ENCODE measurements around the gene BORCS5.

Gene BORCS5

GRCh38 chr12:12460935-12461922 is 104.4 kb downstream of the BORCS5 start:
- Histone ChIP-seq H3K4me3 (ENCODE audit: low read length, poor library complexity, severe bottlenecking) (no peak overlapping the region), H4K20me1 (ENCODE audit: insufficient read depth, low read length, poor library complexity, severe bottlenecking) (no peaks in the 10 kb centered on the region), H2AFZ (ENCODE audit: low read length) (no peak overlapping the region), H3K9me3 (ENCODE audit: insufficient read depth, low read depth, low read length) (no peaks in the 10 kb centered on the region), H3K79me2 (ENCODE audit: insufficient read depth, low read length) (no peaks in the 10 kb centered on the region), H3K4me2 (ENCODE audit: low read depth, low read length, poor library complexity, severe bottlenecking) (no peak overlapping the region), H3K27me3 (ENCODE audit: insufficient read depth, low read length, poor library complexity, severe bottlenecking) (no peaks in the 10 kb centered on the region), H3F3A (ENCODE audit: low read depth) (no peaks in the 10 kb centered on the region), H3K9ac (ENCODE audit: low read depth, low read length, poor library complexity, severe bottlenecking) (no peak overlapping the region), H3K36me3 (ENCODE audit: insufficient read depth, low read length) (no peaks in the 10 kb centered on the region), H3K4me1 (ENCODE audit: insufficient read depth, low read length, poor library complexity, severe bottlenecking) (no peaks in the 10 kb centered on the region), H3K9me2 (replicated peaks; ENCODE audit: low read depth, low read length) (no peaks in the 10 kb centered on the region)
- TF ChIP-seq EZH2phosphoT487 (IDR thresholded peaks at IDR 0.05; ENCODE audit: borderline replicate concordance) = no peak
- TF ChIP-seq CTCF (conservative IDR thresholded peaks at IDR 0.05; ENCODE audit: low read length) = no peak

- Histone ChIP-seq H2AFZ (ENCODE audit: low read length) (no peak overlapping the region), H3F3A (ENCODE audit: low read depth) (no peaks in the 10 kb centered on the region), H3K27me3 (ENCODE audit: insufficient read depth, low read length, poor library complexity, severe bottlenecking) (no peaks in the 10 kb centered on the region), H3K4me1 (ENCODE audit: insufficient read depth, low read length, poor library complexity, severe bottlenecking) (no peaks in the 10 kb centered on the region), H3K9me3 (ENCODE audit: insufficient read depth, low read depth, low read length) (no peaks in the 10 kb centered on the region), H4K20me1 (ENCODE audit: insufficient read depth, low read length, poor library complexity, severe bottlenecking) (no peaks in the 10 kb centered on the region), H3K9me2 (replicated peaks; ENCODE audit: low read depth, low read length) (no peaks in the 10 kb centered on the region), H3K4me2 (ENCODE audit: low read depth, low read length, poor library complexity, severe bottlenecking) (no peak overlapping the region), H3K79me2 (ENCODE audit: insufficient read depth, low read length) (no peaks in the 10 kb centered on the region), H3K36me3 (ENCODE audit: insufficient read depth, low read length) (no peaks in the 10 kb centered on the region), H3K4me3 (ENCODE audit: low read length, poor library complexity, severe bottlenecking) (no peak overlapping the region), H3K9ac (ENCODE audit: low read depth, low read length, poor library complexity, severe bottlenecking) (no peak overlapping the region)
- TF ChIP-seq CTCF (conservative IDR thresholded peaks at IDR 0.05; ENCODE audit: low read length) = no peak
- no peak for TF ChIP-seq EZH2phosphoT487 (IDR thresholded peaks at IDR 0.05; ENCODE audit: borderline replicate concordance)
Measured at GRCh38 chr12:12461923-12462315, 105.0 kb downstream of the BORCS5 start.

DNA sequence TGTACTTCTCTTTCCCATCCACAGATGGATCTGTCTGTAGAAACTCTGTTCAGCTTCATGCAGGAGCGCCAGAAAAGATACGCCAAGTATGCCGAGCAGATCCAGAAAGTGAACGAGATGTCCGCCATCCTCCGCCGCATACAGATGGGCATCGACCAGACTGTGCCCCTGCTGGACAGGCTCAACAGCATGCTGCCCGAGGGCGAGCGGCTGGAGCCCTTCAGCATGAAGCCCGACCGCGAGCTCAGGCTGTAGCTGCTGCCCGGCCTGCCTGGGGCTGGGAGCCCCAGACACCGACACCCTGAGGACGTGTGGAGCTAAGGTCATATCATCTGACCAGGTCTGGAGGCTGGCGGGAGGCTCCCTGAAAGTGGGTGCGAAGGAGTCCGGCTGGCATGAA is 108.6 kb downstream of the BORCS5 start:
- H3K4me1 ChIP-seq (ENCODE audit: insufficient read depth, low read length, poor library complexity, severe bottlenecking) = peaks cover 7% of the 10 kb centered on the region
- TF ChIP-seq EZH2phosphoT487 (IDR thresholded peaks at IDR 0.05; ENCODE audit: borderline replicate concordance) = no peak
- no peak for TF ChIP-seq CTCF (conservative IDR thresholded peaks at IDR 0.05; ENCODE audit: low read length)
- no peaks in the 10 kb centered on the region for H3K36me3 ChIP-seq (ENCODE audit: insufficient read depth, low read length)
- no peak overlapping the region for H3K4me2 ChIP-seq (ENCODE audit: low read depth, low read length, poor library complexity, severe bottlenecking)
- H3K9me2 ChIP-seq (replicated peaks; ENCODE audit: low read depth, low read length) = no peaks in the 10 kb centered on the region
- H3K27me3 ChIP-seq (ENCODE audit: insufficient read depth, low read length, poor library complexity, severe bottlenecking) = no peaks in the 10 kb centered on the region
- H3K79me2 ChIP-seq (ENCODE audit: insufficient read depth, low read length) = no peaks in the 10 kb centered on the region
- H3K9ac ChIP-seq (ENCODE audit: low read depth, low read length, poor library complexity, severe bottlenecking) = no peak overlapping the region
- no peaks in the 10 kb centered on the region for H3K9me3 ChIP-seq (ENCODE audit: insufficient read depth, low read depth, low read length)
- no peak overlapping the region for H3K4me3 ChIP-seq (ENCODE audit: low read length, poor library complexity, severe bottlenecking)
- H2AFZ ChIP-seq (ENCODE audit: low read length) = no peak overlapping the region
- H4K20me1 ChIP-seq (ENCODE audit: insufficient read depth, low read length, poor library complexity, severe bottlenecking) = no peaks in the 10 kb centered on the region
- no peaks in the 10 kb centered on the region for H3F3A ChIP-seq (ENCODE audit: low read depth)

All from Loucy (cell line).